Chondrocyte (in vitro differentiated cells): ENCODE measurements around the gene PTGES3. TPM values are rescaled to one million over a fixed set of nuclear protein-coding genes. Genes with fewer than 3 reads are reported as not detected.
"Not testable (repeated sequence)": the region's sequence is repeated elsewhere in the genome, so short reads cannot be mapped to it uniquely, and the experiment has no call there.

Source experiments
- DNase-seq: peaks from one replicate; pipeline ENCODE4 v3.0.0; 2021; ENCODE audit warnings: mixed read lengths, low spot score
- H3K27ac Mint-ChIP-seq: one replicate; pipeline ENCODE4 v1.8.0; 2021; ENCODE audit warnings: mild to moderate bottlenecking, moderate library complexity, mixed read lengths; ENCODE audit not compliant: unreplicated experiment
- H3K27me3 Mint-ChIP-seq: 2 replicates; pipeline ENCODE4 v1.8.0; 2021; ENCODE audit warnings: low read depth, mixed read lengths
- H3K36me3 Mint-ChIP-seq: 2 replicates; pipeline ENCODE4 v1.8.0; 2021; ENCODE audit warnings: low read depth, mixed read lengths
- H3K4me1 Mint-ChIP-seq: 2 replicates; pipeline ENCODE4 v1.8.0; 2021; ENCODE audit warnings: low read depth, mild to moderate bottlenecking, mixed read lengths
- H3K4me3 Mint-ChIP-seq: one replicate; pipeline ENCODE4 v1.8.0; 2021; ENCODE audit warnings: mild to moderate bottlenecking, moderate library complexity, mixed read lengths; ENCODE audit not compliant: unreplicated experiment
- H3K9me3 Mint-ChIP-seq: 2 replicates; pipeline ENCODE4 v1.8.0; 2021; ENCODE audit warnings: low read depth, mixed read lengths
- CTCF ChIP-seq: fragments of 200-600 bp; sonication (generic); IDR thresholded peaks from 2 replicates; pipeline ENCODE4 v1.5.0; 2021; ENCODE audit warnings: antibody characterized with exemption, mild to moderate bottlenecking, moderate library complexity
- total RNA-seq: library from RNA; stranded (reverse); gene quantifications from 3 replicates; pipeline ENCODE4 v1.2.1, GENCODE V29; 2021

The PTGES3 gene
- total RNA-seq, 1 donor from 2014 or later = 127 TPM

DNA sequence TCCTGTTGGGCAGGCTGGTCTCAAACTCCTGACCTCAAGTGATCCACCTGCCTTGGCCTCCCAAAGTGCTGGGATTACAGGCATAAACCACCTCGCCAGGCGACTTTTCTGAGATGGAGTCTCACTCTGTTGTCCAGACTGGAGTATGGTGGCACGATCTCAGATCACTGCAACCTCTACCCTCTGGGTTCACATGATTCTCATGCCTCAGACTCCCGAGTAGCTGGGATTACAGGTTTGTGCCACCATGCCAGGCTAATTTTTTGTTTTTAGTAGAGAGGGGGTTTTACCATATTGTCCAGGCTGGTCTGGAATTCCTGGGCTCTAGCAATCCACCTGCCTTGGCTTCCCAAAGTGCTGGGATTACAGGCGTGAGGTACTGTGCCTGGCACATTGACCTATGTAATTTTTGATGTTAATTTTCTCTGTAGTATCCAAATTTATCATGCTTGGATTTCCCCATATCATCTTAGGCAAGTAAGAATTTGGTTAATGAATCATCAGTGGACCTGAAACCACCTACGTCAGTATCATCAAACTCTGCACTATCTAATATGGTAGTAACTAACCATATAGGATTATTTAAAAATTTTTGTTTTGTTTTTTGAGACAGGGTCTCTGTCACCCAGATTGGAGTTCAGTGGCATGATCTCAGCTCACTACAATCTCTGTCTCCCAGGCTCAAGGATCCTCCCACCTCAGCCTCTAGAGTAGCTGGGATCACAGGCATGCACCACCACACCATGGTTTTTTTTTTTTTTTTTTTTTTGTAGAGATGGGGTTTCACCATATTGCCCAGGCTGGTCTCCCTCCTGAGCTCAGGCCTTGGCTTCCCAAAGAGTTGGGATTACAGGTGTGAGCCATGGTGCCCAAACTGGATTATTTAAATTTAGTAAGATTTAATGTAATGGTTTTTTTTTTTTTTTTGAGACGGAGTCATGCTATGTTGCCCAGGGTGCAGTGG, 30.4 kb downstream of the PTGES3 start:
- Mint-ChIP-seq H3K36me3 (peaks cover 8% of the 10 kb centered on the region), H3K4me3 (no peak overlapping the region), H3K4me1 (no peaks in the 10 kb centered on the region), H3K27me3 (no peaks in the 10 kb centered on the region), H3K9me3 (peaks cover 12% of the 10 kb centered on the region), H3K27ac (no peak overlapping the region)
- DNase-seq = no peak
- TF ChIP-seq CTCF = no peak

DNA sequence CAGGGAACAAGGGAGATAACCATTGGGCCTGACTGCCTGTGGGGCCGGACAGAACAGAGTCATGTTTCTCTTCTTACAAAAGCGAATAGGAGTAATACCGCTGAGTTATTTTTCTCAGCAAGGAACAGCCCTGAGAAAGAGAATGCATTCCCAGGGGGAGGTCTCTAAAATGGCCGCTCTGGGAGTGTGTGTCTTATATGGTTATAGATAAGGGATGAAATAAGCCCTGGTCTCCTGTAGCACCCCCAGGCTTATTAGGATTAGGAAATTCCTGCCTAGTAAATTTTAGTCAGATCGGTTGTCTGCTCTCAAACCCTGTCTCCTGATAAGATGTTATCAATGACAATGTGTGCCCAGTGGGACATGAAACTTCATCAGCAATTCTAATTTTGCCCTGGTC, 34.3 kb downstream of the PTGES3 start:
- not testable (repeated sequence) for H3K4me3 Mint-ChIP-seq, H3K36me3 Mint-ChIP-seq, DNase-seq, H3K4me1 Mint-ChIP-seq, H3K27me3 Mint-ChIP-seq, H3K27ac Mint-ChIP-seq
- H3K9me3 Mint-ChIP-seq = peaks cover 12% of the 10 kb centered on the region

- H3K27ac Mint-ChIP-seq, DNase-seq, H3K9me3 Mint-ChIP-seq, H3K4me3 Mint-ChIP-seq, H3K27me3 Mint-ChIP-seq: not testable (repeated sequence)
- peaks cover 25% of the 10 kb centered on the region for H3K4me1 Mint-ChIP-seq
- H3K36me3 Mint-ChIP-seq = peaks cover 11% of the 10 kb centered on the region
These were observed 40.1 kb downstream of the PTGES3 start for GRCh38 chr12:56648023-56648422.

- TF ChIP-seq CTCF = no peak
- Mint-ChIP-seq H3K4me3 (peak within 1 kb of the TSS; percentile 99), H3K4me1 (peaks cover 25% of the 10 kb centered on the region), H3K36me3 (peaks cover 19% of the 10 kb centered on the region), H3K9me3 (no peaks in the 10 kb centered on the region), H3K27me3 (no peaks in the 10 kb centered on the region), H3K27ac (peak within 1 kb of the TSS; percentile 98)
- DNase-seq = peak; percentile 97
These were observed 42.2 kb downstream of the PTGES3 start, which contains the start of gene ATP5F1B for GRCh38 chr12:56645717-56646446. Gene ATP5F1B, minus strand, starts transcription at chr12:56645984. Its CDS starts 21 bp downstream, at chr12:56645963.

DNA sequence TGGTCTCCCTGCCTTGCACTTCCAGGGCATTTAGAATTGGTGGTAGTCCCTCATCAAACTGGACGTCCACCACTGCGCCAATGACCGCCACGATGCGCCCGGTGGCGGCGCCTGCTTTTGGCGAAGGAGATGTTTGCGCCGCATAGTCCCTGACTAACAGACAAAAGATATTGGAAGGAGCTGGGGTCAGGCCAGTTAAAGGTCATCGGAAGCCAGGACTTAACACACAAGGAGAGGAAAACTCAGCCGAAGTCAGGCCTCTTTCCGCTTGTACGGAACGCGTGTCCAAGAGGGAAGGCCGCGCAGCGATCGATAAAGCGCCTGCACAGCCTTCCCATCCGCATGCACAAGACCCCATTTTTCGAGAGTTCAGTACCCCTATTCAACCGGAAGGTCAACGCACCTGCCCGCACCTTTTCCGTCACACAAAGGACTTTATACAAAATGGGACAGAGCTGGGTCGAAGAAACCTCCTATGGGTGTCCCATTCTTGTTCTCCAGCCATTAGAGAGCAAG, 42.8 kb downstream of the PTGES3 start:
- Mint-ChIP-seq H3K27me3 (no peaks in the 10 kb centered on the region), H3K27ac (peak overlapping the region; percentile 96), H3K36me3 (peaks cover 22% of the 10 kb centered on the region), H3K4me1 (peaks cover 25% of the 10 kb centered on the region), H3K4me3 (peak overlapping the region; percentile 99), H3K9me3 (no peaks in the 10 kb centered on the region)
- peak; percentile 15 for TF ChIP-seq CTCF
- no peak for DNase-seq

DNA sequence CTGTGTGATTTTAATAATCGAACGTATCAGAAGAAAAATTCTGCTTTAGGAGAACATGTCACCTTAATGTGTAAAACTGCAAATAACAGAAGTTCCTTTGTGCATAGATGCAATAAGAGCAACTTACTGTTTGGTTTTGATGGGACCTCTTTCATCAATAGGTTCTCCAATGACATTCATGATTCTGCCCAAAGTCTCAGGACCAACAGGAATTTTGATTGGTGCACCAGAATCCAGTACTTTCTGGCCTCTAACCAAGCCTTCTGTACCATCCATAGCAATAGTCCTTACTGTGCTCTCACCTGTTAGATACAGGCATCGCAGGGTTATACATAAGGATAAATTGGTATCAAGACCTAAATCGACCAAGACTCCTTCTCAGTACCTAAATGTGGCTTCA, 43.4 kb downstream of the PTGES3 start:
- H3K4me1 Mint-ChIP-seq = peaks cover 25% of the 10 kb centered on the region
- DNase-seq = no peak
- H3K4me3 Mint-ChIP-seq = peak overlapping the region; percentile 99
- peaks cover 25% of the 10 kb centered on the region for H3K36me3 Mint-ChIP-seq
- peak overlapping the region; percentile 96 for H3K27ac Mint-ChIP-seq
- TF ChIP-seq CTCF = no peak
- no peaks in the 10 kb centered on the region for H3K9me3 Mint-ChIP-seq
- no peaks in the 10 kb centered on the region for H3K27me3 Mint-ChIP-seq
